ENCODE data around the gene NOX3.

Gene NOX3

GRCh38 chr6:155497273-155497672 is 41.6 kb upstream of the NOX3 start:
- in situ Hi-C loops (cut with HindIII; ENCODE audit: low pct_ligation_motif_present, low sequenced_read_pairs) = no loop called here
- TF ChIP-seq CTCF (IDR thresholded peaks at IDR 0.05; ENCODE audit: low read depth, low read length, missing control alignments) = no peak
- H3K36me3 ChIP-seq (replicated peaks) = no peaks in the 10 kb centered on the region
- H3K4me3 ChIP-seq (ENCODE audit: low read depth, low read length) = no peak overlapping the region
- H3K27ac ChIP-seq = no peak overlapping the region
- H3K27me3 ChIP-seq (replicated peaks) = no peaks in the 10 kb centered on the region
- DNase-seq = no peak

GRCh38 chr6:155495011-155495768 is 39.6 kb upstream of the NOX3 start:
- DNase-seq = peak; percentile 82
- H3K27me3 ChIP-seq (replicated peaks) = no peaks in the 10 kb centered on the region
- H3K4me3 ChIP-seq (ENCODE audit: low read depth, low read length) = no peak overlapping the region
- TF ChIP-seq CTCF (IDR thresholded peaks at IDR 0.05; ENCODE audit: low read depth, low read length, missing control alignments) = peak; percentile 70
- no peaks in the 10 kb centered on the region for H3K36me3 ChIP-seq (replicated peaks)
- H3K27ac ChIP-seq = peak overlapping the region; percentile 79
- in situ Hi-C loops (cut with HindIII; ENCODE audit: low pct_ligation_motif_present, low sequenced_read_pairs) = no loop called here

DNA sequence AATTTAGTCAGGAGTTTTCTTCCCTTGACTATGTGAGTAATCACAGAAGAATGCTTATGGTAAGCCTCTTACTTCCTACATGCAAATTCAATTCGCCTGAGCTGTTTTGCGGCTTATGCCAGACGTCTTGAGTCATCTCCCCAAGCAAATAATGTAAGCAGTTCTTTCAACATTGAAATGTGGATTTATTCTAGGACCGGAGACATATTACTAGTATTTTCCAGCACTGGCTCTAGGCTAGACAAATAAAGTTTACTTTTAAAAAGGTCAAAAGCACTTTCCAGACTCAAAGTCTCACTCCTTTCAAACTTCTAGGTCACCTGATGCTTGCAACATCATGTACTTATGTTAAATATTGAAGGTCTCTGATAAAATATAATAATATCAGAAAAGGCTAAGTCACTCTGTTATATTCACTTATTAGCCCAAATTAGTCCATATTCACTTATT is 38.1 kb upstream of the NOX3 start:
- H3K4me3 ChIP-seq (ENCODE audit: low read depth, low read length) = no peak overlapping the region

GRCh38 chr6:155493026-155493693 is 37.5 kb upstream of the NOX3 start:
- Histone ChIP-seq H3K4me3 (ENCODE audit: low read depth, low read length) (no peak overlapping the region), H3K27me3 (replicated peaks) (no peaks in the 10 kb centered on the region), H3K36me3 (replicated peaks) (no peaks in the 10 kb centered on the region), H3K27ac (peak overlapping the region; percentile 79)
- TF ChIP-seq CTCF (IDR thresholded peaks at IDR 0.05; ENCODE audit: low read depth, low read length, missing control alignments) = no peak
- in situ Hi-C loops (cut with HindIII; ENCODE audit: low pct_ligation_motif_present, low sequenced_read_pairs) = no loop called here
- no peak for DNase-seq

More for the DNA sequence above, 38.1 kb upstream of the NOX3 start:
- Histone ChIP-seq H3K36me3 (replicated peaks) (no peaks in the 10 kb centered on the region), H3K27ac (peak overlapping the region; percentile 79), H3K27me3 (replicated peaks) (no peaks in the 10 kb centered on the region)
- no peak for TF ChIP-seq CTCF (IDR thresholded peaks at IDR 0.05; ENCODE audit: low read depth, low read length, missing control alignments)
- in situ Hi-C loops (cut with HindIII; ENCODE audit: low pct_ligation_motif_present, low sequenced_read_pairs) = no loop called here
- DNase-seq = peak; percentile 97

GRCh38 chr6:155492061-155492735 is 36.6 kb upstream of the NOX3 start:
- no peak for TF ChIP-seq CTCF (IDR thresholded peaks at IDR 0.05; ENCODE audit: low read depth, low read length, missing control alignments)
- peak overlapping the region; percentile 79 for H3K27ac ChIP-seq
- H3K36me3 ChIP-seq (replicated peaks) = no peaks in the 10 kb centered on the region
- H3K4me3 ChIP-seq (ENCODE audit: low read depth, low read length) = no peak overlapping the region
- DNase-seq = no peak
- in situ Hi-C loops (cut with HindIII; ENCODE audit: low pct_ligation_motif_present, low sequenced_read_pairs) = no loop called here
- H3K27me3 ChIP-seq (replicated peaks) = no peaks in the 10 kb centered on the region
